ENCODE results near the gene RPS27. TPM values are rescaled to one million over a fixed set of nuclear protein-coding genes. Genes with fewer than 3 reads are reported as not detected.
A peak's percentile ranks its signal among the peaks of the same experiment; 100 is the strongest.

Gene RPS27
- total and polyA plus RNA-seq, 2 experiments from 2014 or later, result 1,371 to 3,355 TPM

GRCh38 chr1:153968408-153968807 is 22.2 kb upstream of the RPS27 start (continued):
- TF ChIP-seq ZNF462 (CRISPR knock-in tag; IDR thresholded peaks at IDR 0.05), result no peak

- Mint-ChIP-seq H3K4me1 (peaks cover 21% of the 10 kb centered on the region), H3K36me3 (ENCODE audit: low read depth) (peaks cover 45% of the 10 kb centered on the region), H3K4me3 (peak overlapping the region; percentile 81), H3K9me3 (peaks cover 4% of the 10 kb centered on the region; the same call in 1 of the 3 replicates), H3K27ac (no peak overlapping the region), H3K27me3 (ENCODE audit: insufficient read depth, low read depth, poor library complexity) (peaks cover 18% of the 10 kb centered on the region)
- Histone ChIP-seq H3K27me3 (ENCODE audit: insufficient read depth) (no peaks in the 10 kb centered on the region), H3K4me3 (peak overlapping the region; percentile 62; the same call in 1 of the 2 replicates), H3K27ac (ENCODE audit: low read depth) (no peak overlapping the region), H3K4me2 (peak overlapping the region; percentile 76), H3K9me2 (ENCODE audit: insufficient read depth) (no peaks in the 10 kb centered on the region), H3K36me3 (ENCODE audit: insufficient read depth) (peaks cover under 1% of the 10 kb centered on the region; the same call in 1 of the 2 replicates), H3K4me1 (ENCODE audit: insufficient read depth) (peaks cover 28% of the 10 kb centered on the region), H3F3A (replicated peaks; ENCODE audit: low read depth) (peaks cover 28% of the 10 kb centered on the region; the same call in 1 of the 2 replicates), H3K79me2 (replicated peaks; ENCODE audit: insufficient read depth) (peaks cover 26% of the 10 kb centered on the region), H2AFZ (no peak overlapping the region), H4K20me1 (replicated peaks; ENCODE audit: insufficient read depth) (no peaks in the 10 kb centered on the region; the same call in 1 of the 2 replicates)
- no peak for DNase-seq (ENCODE audit: low spot score)
- no peak for ATAC-seq
- TF ChIP-seq STAT1 (IDR thresholded peaks at IDR 0.05; ENCODE audit: unreplicated experiment) (no peak), POLR2AphosphoS5 (IDR thresholded peaks at IDR 0.05; ENCODE audit: low read depth) (no peak), ZNF114 (CRISPR knock-in tag; IDR thresholded peaks at IDR 0.05) (no peak), ZNF462 (CRISPR knock-in tag; IDR thresholded peaks at IDR 0.05) (no peak), NANOG (IDR thresholded peaks at IDR 0.05; ENCODE audit: borderline replicate concordance) (no peak), EZH2phosphoT487 (IDR thresholded peaks at IDR 0.05; ENCODE audit: unreplicated experiment) (no peak), ETS1 (IDR thresholded peaks at IDR 0.05) (no peak), CREB1 (CRISPR knock-in tag; IDR thresholded peaks at IDR 0.05; ENCODE audit: low read depth) (no peak)
Measured at GRCh38 chr1:153968972-153969371, 21.6 kb upstream of the RPS27 start.
